Heart left ventricle (tissue), 16 donors: Measurements from ENCODE around the gene REM2. TPM values are rescaled to one million over a fixed set of nuclear protein-coding genes. Genes with fewer than 3 reads are reported as not detected.

Experiments
- ATAC-seq, 4 donors: fragments of 200-7000 bp; cut with Tn5 transposase; one replicate each; pipeline ENCODE4 v1.9.1; 2020 to 2022; ENCODE audit warnings: moderate library complexity in 4 of 4, mild to moderate bottlenecking in 3 of 4, moderate number of reproducible peaks in 1 of 4
- DNase-seq, 5 donors: peaks; one replicate each; pipeline ENCODE4 v3.0.0-alpha.2; 2020
- H3K27ac ChIP-seq, 12 donors: fragments of 200-600 bp; sonication (generic) in 4 of 12; one replicate each; pipeline versions ENCODE4 v1.5.0 to v1.8.0; 2016 to 2022; ENCODE audit warnings: mild to moderate bottlenecking in 2 of 12
- H3K27me3 ChIP-seq, 9 donors: fragments of 200-600 bp; sonication (generic) in 2 of 9; one replicate each; pipeline versions ENCODE4 v1.5.1 to v1.8.0; 2016 to 2022; ENCODE audit warnings: mild to moderate bottlenecking in 3 of 9
- H3K36me3 ChIP-seq, 9 donors: fragments of 200-600 bp; sonication (generic) in 2 of 9; one replicate each; pipeline versions ENCODE4 v1.5.0 to v1.8.0; 2018 to 2022; ENCODE audit warnings: mild to moderate bottlenecking in 2 of 9
- H3K4me1 ChIP-seq, 12 donors: fragments of 200-600 bp; sonication (generic) in 4 of 12; one replicate each; pipeline versions ENCODE4 v1.5.0 to v1.8.0; 2016 to 2022; ENCODE audit warnings: mild to moderate bottlenecking in 3 of 12
- H3K4me3 ChIP-seq, 12 donors: fragments of 200-600 bp; sonication (generic) in 4 of 12; one replicate each; pipeline versions ENCODE4 v1.5.0 to v1.8.0; 2017 to 2022; ENCODE audit warnings: mild to moderate bottlenecking in 9 of 12, moderate library complexity in 4 of 12
- H3K9me3 ChIP-seq, 12 donors: fragments of 200-600 bp; sonication (generic) in 4 of 12; one replicate each; pipeline versions ENCODE4 v1.5.0 to v1.8.0; 2016 to 2022; ENCODE audit warnings: mild to moderate bottlenecking in 1 of 12
- POLR2A ChIP-seq, 2 donors: fragments of 450-650 bp; IDR thresholded peaks; one replicate each; pipeline ENCODE4 v1.6.1; 2017; ENCODE audit warnings: antibody characterized with exemption in 2 of 2, mild to moderate bottlenecking in 2 of 2, moderate library complexity in 2 of 2
- WGBS, 4 donors: extraction: QIAGEN DNeasy Blood & Tissue Kit in 2 of 4; methylation state at CpG; one replicate each; pipeline versions ENCODE4 v1.1.5 to v1.1.7; 2013 to 2018; 5-methylcytosine and 5-hydroxymethylcytosine counted together
- intact Hi-C, 10 donors: fragments of 100-400 bp; cut with DNase I; formaldehyde crosslinking; loops; one replicate each; pipeline versions ENCODE4 v1.11.1 to v1.14.2; 2022
- polyA plus RNA-seq, 2 donors: library from polyadenylated mRNA; stranded (reverse); fragments of 200-250 nt; gene quantifications; one replicate each; pipeline ENCODE4 v1.2.3, GENCODE V29; 2013
- total RNA-seq, 9 donors: library from RNA; depleted of rRNA in 2 of 9; stranded (reverse); fragments of >200 nt in 2 of 9; fragmentation: NEBNext Ultra II Directional in 3 of 9; extraction: Animal tissue kit (Norgen Biotek cat#: 25700) in 3 of 9; gene quantifications; one replicate each; pipeline versions ENCODE4 v1.1.0 to v1.2.4, GENCODE V29; 2016 to 2023
- TF ChIP-seq, protein P1 (sequence below), 12 donors: fragments of 200-600 bp; sonication (generic) in 4 of 12; IDR thresholded peaks; one replicate each; pipeline versions ENCODE4 v1.5.0 to v1.8.0; 2018 to 2022; ENCODE audit warnings: antibody characterized with exemption in 12 of 12, mild to moderate bottlenecking in 5 of 12
- donor health status: ischemic (EF 13 %, LVEDD 7.1; RV severe dilation, severe dysfunction).
- donor health status: healthy with polysubstance abuse.
- donor health status: DM: no; HTN: yes; CAD: no.
- donor health status: DM: no; HTN: no; CAD: no.
- donor health status: ischemic (EF 25% LVEDD 6.9; RV normal size, moderate dysfunction).
- donor health status: ischemic (EF 25% LVEDD 5.7; RV mildly dilated, moderate dysfunction).
- donor health status: healthy.
- donor health status: DM: yes; HTN: yes; CAD: no.
- donor health status: ischemic (EF 35%, LVEDD 5.7; RV mildly dilated, moderate dysfunction).
- donor health status: nonischemic (EF 11% LVEDD 7.7; RV severe dilation, severe dysfunction).
- donor health status: DM: yes; HTN: yes; CAD: no.
- donor health status: PGD.
- donor health status: ischemic (EF 29% LVEDD 5.4; RV normal size, mild dysfunction).
- donor health status: nonischemic (EF 23%, LVEDD 6.1; RV moderate dilation, normal function).

The REM2 gene
- total and polyA plus RNA-seq, 11 donors: 0.06 to 0.21 TPM; not detected in 9

DNA sequence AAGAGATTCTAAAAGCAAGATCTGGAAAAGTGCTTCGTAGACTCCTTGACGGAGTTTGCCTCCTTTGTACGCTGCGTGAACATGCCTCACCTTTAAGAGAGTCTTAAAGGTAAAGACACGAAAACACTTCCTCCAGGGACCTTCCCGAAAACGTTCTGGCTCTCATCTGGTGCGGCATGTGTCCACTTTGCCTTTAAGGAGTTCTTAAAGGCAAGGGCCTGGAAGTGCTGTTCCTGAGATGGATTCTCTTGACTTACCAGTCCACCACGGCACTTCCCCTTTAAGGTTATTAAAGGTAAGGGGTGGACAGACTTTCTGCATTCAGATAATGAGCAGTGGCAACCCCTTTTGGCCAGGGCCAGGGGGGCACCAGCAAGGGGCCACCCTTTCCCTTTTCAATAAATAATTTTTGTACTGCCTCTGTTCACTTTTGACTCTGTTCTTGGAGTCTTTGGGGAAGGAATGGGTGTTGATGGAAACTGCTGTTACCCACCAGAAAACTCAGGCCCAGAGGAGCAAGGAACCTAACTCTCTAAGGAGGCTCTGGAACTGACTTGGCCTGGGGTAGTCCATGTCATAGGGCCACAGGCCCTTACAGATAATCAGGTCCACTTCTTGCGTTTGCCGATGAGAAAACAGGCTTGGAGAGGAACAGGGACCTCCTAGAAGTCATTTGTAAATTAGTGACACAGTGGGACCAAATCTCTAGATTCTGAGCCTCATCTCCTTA lies 4.4 kb downstream of the REM2 start:
- DNase-seq (no peak), ATAC-seq (peak in 2 of 4 donors; percentile 29 to 57)
- no peaks in the 10 kb centered on the region for H3K36me3 ChIP-seq
- H3K9me3 ChIP-seq: no peaks in the 10 kb centered on the region
- H3K4me3 ChIP-seq: peak overlapping the region; percentile 33 to 73 (median 60)
- intact Hi-C loops: no loop called here
- no peaks in the 10 kb centered on the region for H3K27me3 ChIP-seq
- 33 to 43% (median 36%) methylated on average over 11 of the region's 11 CpGs for WGBS, 4 donors
- H3K27ac ChIP-seq: peak overlapping the region in 5 of 12 donors; percentile 2 to 71 (median 39)
- peaks cover 0 to 26% (median 9%) of the 10 kb centered on the region in 12 donors for H3K4me1 ChIP-seq
- TF ChIP-seq, protein P1, sequence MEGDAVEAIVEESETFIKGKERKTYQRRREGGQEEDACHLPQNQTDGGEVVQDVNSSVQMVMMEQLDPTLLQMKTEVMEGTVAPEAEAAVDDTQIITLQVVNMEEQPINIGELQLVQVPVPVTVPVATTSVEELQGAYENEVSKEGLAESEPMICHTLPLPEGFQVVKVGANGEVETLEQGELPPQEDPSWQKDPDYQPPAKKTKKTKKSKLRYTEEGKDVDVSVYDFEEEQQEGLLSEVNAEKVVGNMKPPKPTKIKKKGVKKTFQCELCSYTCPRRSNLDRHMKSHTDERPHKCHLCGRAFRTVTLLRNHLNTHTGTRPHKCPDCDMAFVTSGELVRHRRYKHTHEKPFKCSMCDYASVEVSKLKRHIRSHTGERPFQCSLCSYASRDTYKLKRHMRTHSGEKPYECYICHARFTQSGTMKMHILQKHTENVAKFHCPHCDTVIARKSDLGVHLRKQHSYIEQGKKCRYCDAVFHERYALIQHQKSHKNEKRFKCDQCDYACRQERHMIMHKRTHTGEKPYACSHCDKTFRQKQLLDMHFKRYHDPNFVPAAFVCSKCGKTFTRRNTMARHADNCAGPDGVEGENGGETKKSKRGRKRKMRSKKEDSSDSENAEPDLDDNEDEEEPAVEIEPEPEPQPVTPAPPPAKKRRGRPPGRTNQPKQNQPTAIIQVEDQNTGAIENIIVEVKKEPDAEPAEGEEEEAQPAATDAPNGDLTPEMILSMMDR (IDR thresholded peaks at IDR 0.05): no peak
- no peak for TF ChIP-seq POLR2A (IDR thresholded peaks at IDR 0.05)

- ATAC-seq (no peak), DNase-seq (no peak)
- Histone ChIP-seq H3K27ac (no peak overlapping the region), H3K9me3 (no peaks in the 10 kb centered on the region), H3K27me3 (no peaks in the 10 kb centered on the region), H3K4me1 (peaks cover 0 to 22% (median 8%) of the 10 kb centered on the region in 12 donors), H3K36me3 (no peaks in the 10 kb centered on the region), H3K4me3 (peak overlapping the region in 3 of 12 donors; percentile 55 to 73 (median 65))
- WGBS, 4 donors: 65 to 83% (median 81%) methylated on average over 5 of the region's 5 CpGs
- intact Hi-C loops: no loop called here
- TF ChIP-seq, protein P1 (IDR thresholded peaks at IDR 0.05): no peak
- no peak for TF ChIP-seq POLR2A (IDR thresholded peaks at IDR 0.05)
Measured at GRCh38 chr14:22887990-22888378, 5.0 kb downstream of the REM2 start.

DNA sequence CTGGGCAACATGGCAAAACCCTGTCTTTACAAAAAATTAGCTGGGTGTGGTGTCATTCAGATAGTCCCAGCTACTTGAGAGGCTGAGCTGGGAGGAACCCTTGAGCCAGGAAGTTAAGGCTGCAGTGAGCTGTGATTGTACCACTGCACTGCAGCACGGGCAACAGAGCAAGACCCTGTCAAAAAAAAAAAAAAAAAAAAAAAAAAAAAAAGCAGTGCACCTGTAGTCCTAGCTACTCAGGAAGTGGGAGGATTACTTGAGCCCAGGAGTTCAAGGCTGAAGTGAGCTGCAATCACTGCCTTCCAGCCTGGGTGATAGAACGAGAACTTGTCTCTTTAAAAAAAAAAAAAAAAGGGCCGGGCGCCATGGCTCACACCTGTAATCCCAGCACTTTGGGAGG lies 5.6 kb downstream of the REM2 start:
- Histone ChIP-seq H3K4me3 (no peak overlapping the region), H3K27me3 (no peaks in the 10 kb centered on the region), H3K4me1 (peaks cover 0 to 20% (median 8%) of the 10 kb centered on the region in 12 donors), H3K27ac (no peak overlapping the region), H3K36me3 (no peaks in the 10 kb centered on the region), H3K9me3 (no peaks in the 10 kb centered on the region)
- no peak for ATAC-seq
- WGBS, 4 donors: 74 to 89% (median 81%) methylated on average over 4 of the region's 4 CpGs
- intact Hi-C loops: no loop called here
- no peak for DNase-seq
- TF ChIP-seq, protein P1 (IDR thresholded peaks at IDR 0.05): no peak

- TF ChIP-seq POLR2A (IDR thresholded peaks at IDR 0.05): no peak
- TF ChIP-seq, protein P1 (IDR thresholded peaks at IDR 0.05): no peak
Measured at GRCh38 chr14:22890416-22890815, 7.4 kb downstream of the REM2 start.

More at GRCh38 chr14:22890416-22890815, 7.4 kb downstream of the REM2 start:
- H3K27ac ChIP-seq: no peak overlapping the region
- DNase-seq (no peak), ATAC-seq (no peak)
- H3K4me3 ChIP-seq: no peak overlapping the region
- intact Hi-C loops: no loop called here
- H3K36me3 ChIP-seq: no peaks in the 10 kb centered on the region
- peaks cover 0 to 20% (median 8%) of the 10 kb centered on the region in 12 donors for H3K4me1 ChIP-seq
- WGBS, 4 donors: 83 to 90% (median 87%) methylated on average over 1 of the region's 1 CpG
- H3K27me3 ChIP-seq: no peaks in the 10 kb centered on the region
- H3K9me3 ChIP-seq: no peaks in the 10 kb centered on the region
